Endothelial cell (in vitro differentiated cells): ENCODE results near the gene SFRP5. TPM values are rescaled to one million over a fixed set of nuclear protein-coding genes. Genes with fewer than 3 reads are reported as not detected.

Experiments
- DNase-seq: peaks from one replicate; pipeline ENCODE4 v3.0.0; 2021; ENCODE audit warnings: low spot score
- H3K27ac Mint-ChIP-seq: one replicate; pipeline ENCODE4 v1.8.0; 2021; ENCODE audit warnings: mixed read lengths, inconsistent platforms; ENCODE audit not compliant: unreplicated experiment
- H3K27me3 Mint-ChIP-seq: one replicate; pipeline ENCODE4 v1.8.0; 2021; ENCODE audit warnings: mild to moderate bottlenecking, moderate library complexity, mixed read lengths, inconsistent platforms; ENCODE audit not compliant: unreplicated experiment
- H3K36me3 Mint-ChIP-seq: one replicate; pipeline ENCODE4 v1.8.0; 2021; ENCODE audit warnings: mild to moderate bottlenecking, low read depth, mixed read lengths, inconsistent platforms; ENCODE audit not compliant: unreplicated experiment
- H3K4me1 Mint-ChIP-seq: one replicate; pipeline ENCODE4 v1.8.0; 2021; ENCODE audit warnings: mild to moderate bottlenecking, mixed read lengths, inconsistent platforms; ENCODE audit not compliant: unreplicated experiment
- H3K4me3 Mint-ChIP-seq: one replicate; pipeline ENCODE4 v1.8.0; 2021; ENCODE audit warnings: mild to moderate bottlenecking, mixed read lengths, inconsistent platforms; ENCODE audit not compliant: unreplicated experiment
- H3K9me3 Mint-ChIP-seq: one replicate; pipeline ENCODE4 v1.8.0; 2021; ENCODE audit warnings: mixed read lengths, inconsistent platforms; ENCODE audit not compliant: unreplicated experiment
- total RNA-seq: library from RNA; stranded (reverse); fragmentation: NEBNext Ultra II Directional; extraction: Animal tissue kit (Norgen Biotek cat#: 25700); gene quantifications from one replicate; pipeline ENCODE4 v1.2.1, GENCODE V29; 2021; ENCODE audit not compliant: unreplicated experiment
- TF ChIP-seq, protein P1 (sequence below): fragments of 200-600 bp; sonication (generic); IDR thresholded peaks from one replicate; pipeline ENCODE4 v1.5.0; 2021; ENCODE audit warnings: antibody characterized with exemption; ENCODE audit not compliant: unreplicated experiment

The SFRP5 gene
- total RNA-seq, 1 donor from 2014 or later: 3.5 TPM

DNA sequence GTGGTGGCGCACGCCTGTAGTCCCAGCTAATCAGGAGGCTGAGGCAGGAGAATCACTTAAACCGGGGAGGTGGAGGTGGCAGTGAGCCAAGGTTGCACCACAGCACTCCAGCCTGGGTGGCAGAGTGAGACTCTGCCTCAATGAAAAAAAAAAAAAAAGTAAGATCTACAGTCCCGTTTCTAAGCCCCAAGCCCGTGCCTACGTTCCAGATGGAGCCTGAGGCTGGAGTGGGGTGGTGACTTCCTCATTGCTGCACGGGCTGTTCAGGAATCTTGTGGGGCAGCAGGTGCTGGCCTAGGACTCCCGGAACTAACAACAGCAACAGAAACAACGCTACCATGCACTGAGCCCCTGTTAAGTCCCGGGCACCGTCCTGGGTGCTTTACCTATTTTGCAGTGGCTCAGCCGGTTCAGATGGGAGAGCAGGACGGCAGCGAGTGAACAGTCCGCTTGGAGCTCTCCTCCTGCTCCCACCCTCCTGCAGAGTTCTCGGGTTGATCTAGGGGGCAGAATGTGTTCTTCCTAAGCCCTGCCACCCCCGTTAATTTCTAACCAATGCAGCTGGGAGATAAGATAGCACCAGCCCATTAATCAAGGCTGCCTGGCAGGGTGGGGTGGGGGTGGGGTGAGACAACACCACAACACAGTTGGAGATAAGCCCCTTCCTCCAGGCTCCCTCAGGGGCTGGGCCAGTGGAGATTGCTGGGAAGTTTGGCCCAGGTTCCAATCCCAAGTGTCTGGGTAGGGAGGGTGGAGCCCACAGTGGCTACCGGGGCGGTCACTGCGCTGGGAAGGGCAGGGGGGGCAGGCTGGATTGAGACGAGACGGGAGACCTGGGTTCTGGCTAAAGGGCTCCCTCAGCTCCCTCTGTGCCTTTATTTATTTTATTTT, 17.0 kb upstream of the SFRP5 start:
- Mint-ChIP-seq H3K4me3 (no peak overlapping the region), H3K27ac (no peak overlapping the region), H3K36me3 (no peaks in the 10 kb centered on the region), H3K9me3 (no peaks in the 10 kb centered on the region), H3K27me3 (peaks cover 4% of the 10 kb centered on the region), H3K4me1 (no peaks in the 10 kb centered on the region)
- no peak for DNase-seq
- TF ChIP-seq, protein P1, sequence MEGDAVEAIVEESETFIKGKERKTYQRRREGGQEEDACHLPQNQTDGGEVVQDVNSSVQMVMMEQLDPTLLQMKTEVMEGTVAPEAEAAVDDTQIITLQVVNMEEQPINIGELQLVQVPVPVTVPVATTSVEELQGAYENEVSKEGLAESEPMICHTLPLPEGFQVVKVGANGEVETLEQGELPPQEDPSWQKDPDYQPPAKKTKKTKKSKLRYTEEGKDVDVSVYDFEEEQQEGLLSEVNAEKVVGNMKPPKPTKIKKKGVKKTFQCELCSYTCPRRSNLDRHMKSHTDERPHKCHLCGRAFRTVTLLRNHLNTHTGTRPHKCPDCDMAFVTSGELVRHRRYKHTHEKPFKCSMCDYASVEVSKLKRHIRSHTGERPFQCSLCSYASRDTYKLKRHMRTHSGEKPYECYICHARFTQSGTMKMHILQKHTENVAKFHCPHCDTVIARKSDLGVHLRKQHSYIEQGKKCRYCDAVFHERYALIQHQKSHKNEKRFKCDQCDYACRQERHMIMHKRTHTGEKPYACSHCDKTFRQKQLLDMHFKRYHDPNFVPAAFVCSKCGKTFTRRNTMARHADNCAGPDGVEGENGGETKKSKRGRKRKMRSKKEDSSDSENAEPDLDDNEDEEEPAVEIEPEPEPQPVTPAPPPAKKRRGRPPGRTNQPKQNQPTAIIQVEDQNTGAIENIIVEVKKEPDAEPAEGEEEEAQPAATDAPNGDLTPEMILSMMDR: no peak

DNA sequence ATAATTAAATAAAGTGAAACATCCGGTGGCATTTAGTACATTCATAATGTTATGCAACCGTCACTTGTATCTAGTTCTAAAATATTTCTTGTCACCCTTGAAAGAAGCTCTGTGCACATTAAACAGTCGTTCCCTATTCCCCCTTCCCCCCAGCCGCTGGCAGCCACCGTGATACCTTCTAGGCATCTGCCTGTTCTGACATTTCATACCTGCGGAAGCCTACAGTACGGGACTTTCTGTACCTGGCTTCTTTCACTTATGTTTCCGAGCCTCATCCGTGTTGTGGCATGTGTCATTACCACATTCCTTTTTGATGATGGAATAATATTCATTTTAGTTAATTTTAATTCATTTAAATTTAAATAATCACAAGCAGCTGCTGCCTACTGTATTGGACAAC, 13.9 kb upstream of the SFRP5 start:
- Mint-ChIP-seq H3K36me3 (no peaks in the 10 kb centered on the region), H3K27ac (no peak overlapping the region), H3K4me1 (peaks cover 13% of the 10 kb centered on the region), H3K27me3 (peaks cover 2% of the 10 kb centered on the region), H3K4me3 (no peak overlapping the region), H3K9me3 (no peaks in the 10 kb centered on the region)
- no peak for DNase-seq
- TF ChIP-seq, protein P1: no peak

DNA sequence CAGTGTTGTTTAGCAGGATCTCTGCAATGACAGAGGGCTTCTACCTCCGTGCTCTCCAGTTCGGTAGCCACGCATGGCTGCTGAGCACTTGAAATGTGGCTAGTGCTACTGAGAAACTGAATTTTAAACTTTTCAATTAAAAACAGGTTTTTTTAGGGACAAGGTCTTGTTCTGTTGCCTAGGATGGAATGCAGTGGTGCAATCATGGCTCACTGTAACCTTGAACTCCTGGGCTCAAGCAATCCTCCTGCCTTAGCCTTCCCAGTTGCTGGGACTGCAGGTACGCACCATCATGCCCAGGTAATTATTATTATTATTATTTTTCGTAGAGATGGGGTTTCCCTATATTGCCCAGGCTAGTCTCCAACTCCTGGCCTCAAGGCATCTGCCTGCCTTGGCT, 13.4 kb upstream of the SFRP5 start:
- DNase-seq: no peak
- Mint-ChIP-seq H3K27me3 (peaks cover 2% of the 10 kb centered on the region), H3K4me3 (no peak overlapping the region), H3K27ac (no peak overlapping the region), H3K4me1 (peaks cover 14% of the 10 kb centered on the region), H3K36me3 (no peaks in the 10 kb centered on the region), H3K9me3 (no peaks in the 10 kb centered on the region)
- TF ChIP-seq, protein P1: no peak

DNA sequence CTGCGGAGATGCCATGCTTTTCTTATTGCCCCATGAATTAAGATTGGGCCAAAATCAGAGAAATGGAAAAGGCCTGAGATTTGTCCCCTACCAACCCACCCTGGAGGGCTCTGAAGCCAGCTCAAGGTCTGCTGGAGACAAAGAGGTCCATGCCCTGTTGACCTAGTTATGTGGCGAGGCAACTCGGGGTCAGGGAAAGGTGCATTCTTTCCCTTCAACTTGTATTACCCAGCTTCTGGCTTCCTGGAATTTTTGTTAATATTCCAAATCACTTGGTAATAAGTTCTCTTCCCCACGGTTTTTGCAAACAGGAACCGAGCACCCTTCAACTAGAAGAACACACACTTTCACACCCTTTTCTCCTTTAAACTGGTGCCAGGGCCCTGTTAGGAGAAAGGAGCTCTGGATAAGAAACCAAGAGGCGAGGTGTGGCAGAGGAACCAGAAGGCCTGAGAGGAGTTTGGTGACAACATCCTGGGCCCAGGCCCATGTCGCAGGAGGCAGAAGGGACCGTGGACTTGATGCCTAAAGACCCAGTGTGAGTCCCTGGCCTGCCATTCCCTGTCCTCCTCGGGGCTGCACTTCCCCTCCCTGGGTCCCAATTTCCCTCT, 12.5 kb upstream of the SFRP5 start:
- Mint-ChIP-seq H3K9me3 (no peaks in the 10 kb centered on the region), H3K27ac (no peak overlapping the region), H3K4me1 (peaks cover 14% of the 10 kb centered on the region), H3K36me3 (no peaks in the 10 kb centered on the region), H3K27me3 (no peaks in the 10 kb centered on the region), H3K4me3 (no peak overlapping the region)
- no peak for DNase-seq
- TF ChIP-seq, protein P1: no peak
